ENCODE results near the gene FGGY.
"Not testable (repeated sequence)": the region's sequence is repeated elsewhere in the genome, so short reads cannot be mapped to it uniquely, and the experiment has no call there.

The FGGY gene

DNA sequence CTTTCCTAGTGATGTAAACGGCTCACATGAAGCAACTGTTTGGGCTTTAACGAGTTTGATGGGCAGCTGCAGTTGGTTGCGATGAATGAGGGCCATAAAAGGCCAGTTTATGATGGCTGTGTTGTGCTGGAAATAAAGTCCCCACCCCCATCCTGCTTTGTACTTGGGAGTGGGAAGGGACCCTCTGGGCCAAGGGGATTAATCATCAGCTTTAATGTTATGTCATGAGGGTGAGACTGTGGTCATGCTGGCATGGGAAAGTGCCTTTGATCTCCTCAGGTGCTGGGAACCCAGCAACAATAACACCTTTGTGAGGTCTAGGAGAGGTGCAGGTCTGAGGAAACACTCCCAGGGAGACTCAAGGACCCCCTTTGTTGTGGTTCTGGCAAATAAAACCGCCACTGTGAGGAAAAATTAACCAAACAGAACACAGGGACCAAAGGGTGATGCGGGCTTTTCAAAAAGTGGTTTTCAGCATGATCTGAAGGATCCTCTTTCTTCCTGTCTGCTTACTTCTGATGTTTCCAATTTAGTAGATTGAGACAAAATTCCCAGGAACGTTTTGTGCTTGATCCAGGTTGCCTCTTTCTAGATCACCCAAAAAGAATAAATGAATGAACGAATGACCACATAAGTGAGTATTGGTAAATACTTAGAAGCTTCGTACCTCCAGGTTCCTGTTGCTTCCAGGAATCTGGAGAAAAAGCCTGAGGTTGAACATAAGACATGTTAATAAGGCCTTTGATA lies 260.1 kb downstream of the FGGY start:
- no peak for DNase-seq

- DNase-seq, result no peak
Observed at GRCh38 chr1:59557549-59557885, 260.6 kb downstream of the FGGY start.

- not testable (repeated sequence) for DNase-seq
Observed at GRCh38 chr1:59558580-59558979, 261.7 kb downstream of the FGGY start.

- no peak for DNase-seq
Observed at GRCh38 chr1:59560807-59561450, 264.0 kb downstream of the FGGY start.

DNA sequence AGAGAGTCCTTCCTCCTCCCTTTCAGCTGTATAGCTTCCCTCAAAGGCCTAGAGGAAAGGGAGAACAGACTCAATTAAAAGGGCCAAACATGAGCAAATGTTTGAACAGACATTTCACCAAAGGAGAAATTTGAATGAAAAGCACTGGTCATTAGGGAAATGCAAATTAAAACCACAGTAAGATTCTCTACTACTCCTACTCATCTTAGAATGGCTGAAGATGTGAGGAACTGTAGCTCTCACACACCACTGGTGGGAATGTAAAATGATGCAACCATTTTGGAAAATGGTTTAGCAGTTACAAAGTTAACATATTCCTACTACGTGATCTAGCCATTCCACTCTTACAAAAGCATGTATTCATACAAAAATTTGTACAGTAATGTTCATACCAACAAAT lies 264.9 kb downstream of the FGGY start:
- no peak for DNase-seq

- DNase-seq, result no peak
Observed at GRCh38 chr1:59564192-59564891, 267.4 kb downstream of the FGGY start.

- DNase-seq, result no peak
Observed at GRCh38 chr1:59565611-59566410, 268.9 kb downstream of the FGGY start.

- DNase-seq, result no peak
Observed at GRCh38 chr1:59568158-59568935, 271.5 kb downstream of the FGGY start.

DNA sequence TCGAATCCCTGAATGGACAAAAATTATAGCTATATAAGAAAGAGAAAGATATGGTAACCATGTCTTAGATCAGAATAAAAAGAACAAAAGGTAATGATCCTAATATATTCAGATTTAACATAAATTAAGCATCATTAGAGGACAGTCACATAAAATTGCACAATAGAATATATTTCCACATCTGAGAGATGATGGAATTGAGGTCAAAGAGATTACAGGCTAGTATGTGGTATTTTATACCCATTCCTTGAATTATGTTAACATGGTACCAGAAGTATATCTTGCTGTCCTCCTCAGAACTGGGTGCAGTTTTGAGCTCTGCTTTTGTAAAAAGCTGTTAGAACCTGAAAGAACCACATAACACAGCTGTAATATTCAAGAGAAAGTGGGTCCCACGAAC lies 272.3 kb downstream of the FGGY start:
- DNase-seq, result no peak

DNA sequence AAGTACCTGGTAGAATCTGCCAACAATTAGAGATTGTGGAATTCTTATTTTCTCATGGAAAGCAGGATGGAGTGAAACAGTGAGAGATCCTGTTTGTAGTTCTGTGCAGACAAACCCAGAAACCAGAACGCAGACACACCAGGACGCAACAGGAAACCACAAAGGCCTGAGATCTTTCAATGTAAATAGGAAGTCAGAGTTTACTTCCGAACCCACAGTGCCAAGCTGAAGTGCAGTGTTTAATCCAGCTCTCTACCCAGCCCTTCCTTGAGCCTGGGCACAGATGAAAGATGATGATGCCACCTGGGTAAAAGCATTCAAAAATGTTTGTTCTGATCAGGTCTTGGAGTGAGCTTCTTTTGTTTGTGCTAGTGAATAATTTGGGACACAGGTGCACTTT lies 273.6 kb downstream of the FGGY start:
- no peak for DNase-seq

DNA sequence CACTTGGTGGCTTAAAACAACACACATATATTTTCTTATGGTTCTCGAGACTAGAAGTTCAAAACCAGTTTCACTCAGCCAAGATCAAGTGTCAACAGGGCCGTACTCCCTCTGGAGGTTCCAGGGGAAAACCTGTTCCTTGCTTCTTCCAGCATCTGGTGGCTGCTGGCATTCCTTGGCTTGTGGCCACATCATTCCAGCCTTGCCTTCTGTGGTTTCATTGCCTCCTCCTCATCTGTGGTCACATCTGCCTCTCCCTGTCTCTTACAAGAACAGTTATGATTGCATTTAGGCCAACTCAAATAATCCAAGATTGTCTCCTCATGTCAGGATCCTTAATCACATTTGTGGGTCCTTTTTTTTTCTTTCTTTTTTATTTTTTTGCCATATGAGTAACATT lies 277.2 kb downstream of the FGGY start:
- no peak for DNase-seq

GRCh38 chr1:59577774-59578173 lies 280.9 kb downstream of the FGGY start:
- no peak for DNase-seq

DNA sequence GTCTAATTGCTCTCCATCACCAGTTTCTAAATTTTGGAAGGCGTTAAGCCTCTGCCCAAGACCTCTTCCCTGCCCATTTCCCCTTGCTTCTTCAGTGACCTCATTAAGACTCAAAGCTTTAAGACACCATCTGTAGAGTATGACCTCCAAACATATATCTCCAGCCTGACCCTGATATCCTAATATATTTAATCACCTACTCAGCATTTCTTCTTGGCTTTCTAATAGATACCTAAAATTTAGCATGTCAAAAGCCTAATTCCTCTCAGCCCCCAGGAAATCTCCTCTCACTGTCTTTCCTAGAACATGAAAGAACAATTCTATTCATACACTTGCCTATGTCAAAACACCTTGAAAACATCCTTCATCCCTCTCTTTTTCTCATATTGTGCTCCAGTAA lies 282.3 kb downstream of the FGGY start:
- DNase-seq, result no peak

DNA sequence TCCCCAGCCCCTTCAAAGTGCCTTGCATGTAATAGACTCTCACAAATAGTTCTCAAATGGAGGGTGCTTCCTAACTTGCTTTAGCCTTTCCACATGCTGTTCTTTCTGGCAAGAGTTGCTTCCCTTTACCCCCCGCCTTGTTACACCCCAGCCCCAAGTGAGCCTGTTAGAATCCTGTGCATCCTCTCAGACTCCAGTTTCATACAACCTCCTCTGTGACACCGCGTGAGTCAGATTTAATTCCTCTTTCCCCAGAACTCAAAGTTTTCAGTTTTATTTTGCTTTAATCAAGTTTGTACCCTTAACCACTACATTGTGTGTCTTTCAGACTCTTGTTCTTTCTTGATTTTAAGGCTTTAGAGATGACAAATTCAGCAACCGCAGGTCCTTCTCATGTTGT lies 283.4 kb downstream of the FGGY start:
- DNase-seq, result no peak

DNA sequence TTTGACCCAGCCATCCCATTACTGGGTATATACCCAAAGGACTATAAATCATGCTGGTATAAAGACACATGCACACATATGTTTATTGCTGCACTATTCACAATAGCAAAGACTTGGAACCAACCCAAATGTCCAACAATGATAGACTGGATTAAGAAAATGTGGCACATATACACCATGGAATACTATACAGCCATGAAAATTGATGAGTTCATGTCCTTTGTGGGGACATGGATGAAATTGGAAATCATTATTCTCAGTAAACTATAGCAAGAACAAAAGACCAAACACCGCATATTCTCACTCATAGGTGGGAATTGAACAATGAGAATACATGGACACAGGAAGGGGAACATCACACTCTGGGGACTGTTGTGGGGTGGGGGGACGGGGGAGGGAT lies 295.5 kb downstream of the FGGY start:
- not testable (repeated sequence) for DNase-seq

GRCh38 chr1:59592924-59593323 lies 296.0 kb downstream of the FGGY start:
- DNase-seq, result no peak

GRCh38 chr1:59593798-59594790 lies 297.2 kb downstream of the FGGY start:
- DNase-seq, result no peak

DNA sequence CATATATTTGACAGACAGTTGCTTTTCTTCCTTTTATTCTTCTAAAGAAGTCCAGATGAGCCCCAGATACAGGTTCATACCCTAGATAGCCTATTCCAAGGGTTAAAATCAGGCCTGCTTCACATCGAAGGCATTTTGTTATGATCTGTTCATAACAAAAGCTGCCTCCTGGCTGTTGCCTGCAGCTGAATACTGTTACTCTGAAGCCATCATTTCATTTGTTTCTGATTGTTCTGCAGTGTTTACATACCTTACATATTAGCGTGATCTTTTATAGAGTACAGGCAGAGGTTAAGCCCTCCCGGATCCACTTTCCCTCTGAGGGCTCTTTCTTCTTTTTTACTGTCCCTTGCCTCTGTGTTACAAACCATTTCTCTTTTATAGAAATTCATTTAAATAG lies 298.9 kb downstream of the FGGY start:
- DNase-seq, result no peak

DNA sequence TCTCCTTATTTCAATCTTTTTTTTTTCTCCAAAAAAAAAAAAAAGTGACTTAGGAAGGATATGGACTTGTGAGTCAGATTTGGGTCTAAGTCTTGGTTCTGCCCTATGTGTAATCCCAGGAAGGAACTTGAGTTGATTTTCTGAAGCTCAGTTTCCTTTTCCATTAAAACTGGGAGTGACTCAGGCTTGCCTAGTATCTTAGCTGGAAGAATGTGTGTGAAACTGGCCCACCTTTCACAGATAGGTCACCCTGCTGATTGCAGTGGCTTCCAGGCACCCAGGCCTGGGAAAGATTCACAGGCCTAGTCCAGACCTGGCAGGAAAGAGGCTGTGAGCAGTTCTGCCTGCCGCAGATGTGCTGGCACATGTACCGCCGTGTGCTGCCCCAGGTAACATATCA lies 299.5 kb downstream of the FGGY start:
- DNase-seq, result no peak

DNA sequence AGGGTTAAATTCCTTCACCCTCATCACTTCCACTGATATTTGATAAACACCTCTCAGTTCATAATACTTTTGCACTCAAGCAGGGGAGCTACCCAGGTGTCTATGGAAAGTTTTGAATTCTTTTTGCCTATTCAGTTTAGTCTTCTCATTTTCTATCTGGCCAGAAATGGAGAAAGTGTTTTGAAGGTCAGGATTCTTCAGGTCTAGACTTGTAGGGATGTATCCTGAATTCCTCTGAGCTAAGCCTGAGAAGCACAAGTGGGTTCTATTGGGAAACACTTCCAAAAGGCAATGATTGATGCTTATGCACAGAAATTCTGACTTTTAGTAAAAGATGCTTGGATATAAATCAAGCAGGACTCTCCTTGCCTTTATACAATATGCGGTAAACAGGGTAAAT lies 300.1 kb downstream of the FGGY start:
- no peak for DNase-seq

GRCh38 chr1:59597420-59598119 lies 300.7 kb downstream of the FGGY start:
- no peak for DNase-seq
